ENCODE results near the gene CHMP1B.

CHMP1B gene

GRCh38 chr18:11851146-11851805 lies at the start of gene CHMP1B:
TSS of gene CHMP1B (plus strand) at chr18:11851413. CDS start at chr18:11851512, 99 bp downstream.
- DNase-seq (ENCODE audit: low spot score), result peak; percentile 96

GRCh38 chr18:11801573-11801972 lies 49.6 kb upstream of the CHMP1B start:
- DNase-seq (ENCODE audit: low spot score), result no peak

- no peak for DNase-seq (ENCODE audit: low spot score)
These were observed 49.1 kb upstream of the CHMP1B start for GRCh38 chr18:11802158-11802557.

GRCh38 chr18:11802586-11802985 lies 48.6 kb upstream of the CHMP1B start:
- no peak for DNase-seq (ENCODE audit: low spot score)

GRCh38 chr18:11807233-11807632 lies 44.0 kb upstream of the CHMP1B start:
- DNase-seq (ENCODE audit: low spot score), result no peak

GRCh38 chr18:11808001-11808855 lies 43.0 kb upstream of the CHMP1B start:
- no peak for DNase-seq (ENCODE audit: low spot score)

GRCh38 chr18:11809895-11810294 lies 41.3 kb upstream of the CHMP1B start:
- no peak for DNase-seq (ENCODE audit: low spot score)

- no peak for DNase-seq (ENCODE audit: low spot score)
These were observed 40.8 kb upstream of the CHMP1B start for GRCh38 chr18:11810379-11810778.

- DNase-seq (ENCODE audit: low spot score), result no peak
These were observed 40.2 kb upstream of the CHMP1B start for GRCh38 chr18:11811009-11811408.

GRCh38 chr18:11817229-11817628 lies 34.0 kb upstream of the CHMP1B start:
- no peak for DNase-seq (ENCODE audit: low spot score)

- DNase-seq (ENCODE audit: low spot score), result no peak
These were observed 32.6 kb upstream of the CHMP1B start for GRCh38 chr18:11818486-11819203.

- DNase-seq (ENCODE audit: low spot score), result no peak
These were observed 31.3 kb upstream of the CHMP1B start for GRCh38 chr18:11819938-11820337.

- DNase-seq (ENCODE audit: low spot score), result no peak
These were observed 30.5 kb upstream of the CHMP1B start for GRCh38 chr18:11820697-11821096.

GRCh38 chr18:11821208-11821607 lies 30.0 kb upstream of the CHMP1B start:
- DNase-seq (ENCODE audit: low spot score), result no peak

GRCh38 chr18:11821643-11822237 lies 29.5 kb upstream of the CHMP1B start:
- no peak for DNase-seq (ENCODE audit: low spot score)

GRCh38 chr18:11823545-11823944 lies 27.7 kb upstream of the CHMP1B start:
- no peak for DNase-seq (ENCODE audit: low spot score)

GRCh38 chr18:11826836-11827235 lies 24.4 kb upstream of the CHMP1B start:
- DNase-seq (ENCODE audit: low spot score), result no peak

- DNase-seq (ENCODE audit: low spot score), result no peak
These were observed 22.3 kb upstream of the CHMP1B start for GRCh38 chr18:11828786-11829432.

- DNase-seq (ENCODE audit: low spot score), result no peak
These were observed 20.6 kb upstream of the CHMP1B start for GRCh38 chr18:11830585-11830984.

- no peak for DNase-seq (ENCODE audit: low spot score)
These were observed 19.3 kb upstream of the CHMP1B start for GRCh38 chr18:11831921-11832320.

- DNase-seq (ENCODE audit: low spot score), result no peak
These were observed 16.4 kb upstream of the CHMP1B start for GRCh38 chr18:11834772-11835171.

GRCh38 chr18:11839556-11839955 lies 11.7 kb upstream of the CHMP1B start:
- DNase-seq (ENCODE audit: low spot score), result no peak

Data from hematopoietic multipotent progenitor cell treated with erythropoietin and hydrocortisone succinate and interleukin-3 and kit ligand, for 15 days (in vitro differentiated cells).